Measurements from ENCODE around the gene LRRFIP1. TPM values are rescaled to one million over a fixed set of nuclear protein-coding genes. Genes with fewer than 3 reads are reported as not detected.
"Not testable (repeated sequence)": the region's sequence is repeated elsewhere in the genome, so short reads cannot be mapped to it uniquely, and the experiment has no call there.

Gene LRRFIP1
- total RNA-seq, 1 donor = 49.0 TPM

DNA sequence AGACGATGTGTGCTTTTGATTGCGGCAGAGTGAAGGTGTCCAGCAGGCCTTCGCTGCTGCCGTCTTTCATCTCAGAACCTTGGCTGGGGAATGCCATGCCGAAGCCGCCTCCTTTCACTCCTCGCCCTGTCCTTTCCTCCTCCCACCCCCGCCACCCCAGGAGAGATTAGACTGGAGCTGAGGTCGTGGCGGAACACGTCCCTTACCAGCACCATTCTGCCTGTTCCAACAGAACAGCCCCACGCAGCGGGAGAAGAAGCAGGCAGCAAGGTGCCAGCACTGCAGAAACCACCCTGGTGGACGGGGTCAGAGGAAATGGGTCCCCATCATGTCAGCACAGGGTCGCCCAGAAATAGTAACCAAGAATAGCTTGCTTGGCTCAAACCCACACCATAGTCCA, 146.4 kb downstream of the LRRFIP1 start:
- TF ChIP-seq CTCF (IDR thresholded peaks at IDR 0.05; ENCODE audit: insufficient read depth, low read length) = no peak
- no peak for DNase-seq (ENCODE audit: low read depth)

DNA sequence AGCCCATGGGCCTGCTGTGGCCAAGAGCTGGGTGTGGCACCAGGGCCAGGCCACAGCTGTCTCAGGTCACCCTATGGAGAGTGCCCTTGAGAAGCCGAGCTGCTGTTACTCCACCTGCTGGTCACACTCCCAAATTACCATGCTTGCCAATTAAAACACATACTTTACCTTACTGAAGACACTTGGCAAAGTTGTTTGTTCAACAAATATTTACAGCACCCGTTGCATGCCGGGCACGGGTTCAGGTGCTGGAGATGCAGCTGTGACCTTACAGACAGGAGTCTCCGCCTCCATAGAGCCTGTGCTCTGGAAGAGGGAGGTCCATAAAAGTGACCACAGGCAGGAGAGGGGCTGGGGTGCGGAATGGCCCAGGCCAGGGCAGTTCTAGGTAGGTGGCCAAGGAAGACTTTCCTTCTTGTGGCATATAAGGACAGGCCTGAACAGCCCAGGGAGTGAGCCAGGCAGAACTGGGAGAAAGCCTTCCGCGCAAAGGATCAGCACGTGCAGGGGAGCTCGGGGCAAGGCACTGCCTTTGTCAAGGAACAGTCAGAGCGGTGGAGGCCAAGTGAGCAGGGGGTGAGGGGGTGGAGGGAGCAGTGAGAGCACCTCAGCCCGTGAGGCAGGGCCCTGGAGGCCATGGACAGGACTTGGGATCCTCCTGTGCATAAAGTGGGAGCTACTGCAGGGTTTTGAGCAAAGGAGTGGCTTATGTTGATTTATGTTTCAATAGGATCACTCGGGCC, 147.6 kb downstream of the LRRFIP1 start:
- no peak overlapping the region for H3K4me3 ChIP-seq (ENCODE audit: low read depth, low read length)
- DNase-seq (ENCODE audit: low read depth) = peak; percentile 56
- TF ChIP-seq CTCF (IDR thresholded peaks at IDR 0.05; ENCODE audit: insufficient read depth, low read length) = peak; percentile 67

More for the DNA sequence above, 146.4 kb downstream of the LRRFIP1 start:
- no peak overlapping the region for H3K4me3 ChIP-seq (ENCODE audit: low read depth, low read length)

DNA sequence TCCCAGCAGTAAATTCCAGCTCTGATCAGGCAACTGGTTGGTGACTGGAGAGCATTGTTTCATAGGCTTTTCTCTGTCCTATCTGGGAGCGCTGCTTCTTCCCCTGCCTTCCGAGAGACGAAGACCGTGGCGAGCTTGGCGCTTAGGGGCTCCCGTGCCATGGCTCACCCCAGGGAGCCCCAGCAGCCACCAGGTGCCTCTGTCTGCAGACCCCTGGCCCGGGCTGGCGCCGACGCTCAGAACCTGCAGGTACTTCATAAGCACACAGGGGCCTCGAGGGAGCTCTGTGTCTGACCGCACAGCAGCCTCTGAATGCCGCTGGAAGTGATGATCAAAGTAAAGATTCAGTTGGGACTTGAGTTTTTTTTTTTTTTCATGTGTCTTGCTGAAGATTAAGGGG, 152.1 kb downstream of the LRRFIP1 start:
- DNase-seq (ENCODE audit: low read depth) = no peak
- TF ChIP-seq CTCF (IDR thresholded peaks at IDR 0.05; ENCODE audit: insufficient read depth, low read length) = no peak
- H3K4me3 ChIP-seq (ENCODE audit: low read depth, low read length) = no peak overlapping the region

- TF ChIP-seq CTCF (IDR thresholded peaks at IDR 0.05; ENCODE audit: insufficient read depth, low read length) = no peak
Observed at GRCh38 chr2:237782181-237782580, 154.8 kb downstream of the LRRFIP1 start.

DNA sequence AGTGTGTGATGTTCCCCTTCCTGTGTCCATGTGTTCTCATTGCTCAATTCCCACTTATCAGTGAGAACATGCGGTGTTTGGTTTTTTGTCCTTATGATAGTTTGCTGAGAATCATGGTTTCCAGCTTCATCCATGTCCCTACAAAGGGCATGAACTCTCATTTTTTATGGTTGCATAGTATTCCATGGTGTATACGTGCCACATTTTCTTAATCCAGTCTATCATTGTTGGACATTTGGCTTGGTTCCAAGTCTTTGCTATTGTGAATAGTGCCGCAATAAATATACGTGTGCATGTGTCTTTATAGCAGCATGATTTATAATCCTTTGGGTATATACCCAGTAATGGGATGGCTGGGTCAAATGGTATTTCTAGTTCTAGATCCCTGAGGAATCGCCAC, 156.3 kb downstream of the LRRFIP1 start:
- not testable (repeated sequence) for DNase-seq (ENCODE audit: low read depth); H3K4me3 ChIP-seq (ENCODE audit: low read depth, low read length)

More at GRCh38 chr2:237782181-237782580, 154.8 kb downstream of the LRRFIP1 start:
- no peak for DNase-seq (ENCODE audit: low read depth)
- H3K4me3 ChIP-seq (ENCODE audit: low read depth, low read length) = no peak overlapping the region

DNA sequence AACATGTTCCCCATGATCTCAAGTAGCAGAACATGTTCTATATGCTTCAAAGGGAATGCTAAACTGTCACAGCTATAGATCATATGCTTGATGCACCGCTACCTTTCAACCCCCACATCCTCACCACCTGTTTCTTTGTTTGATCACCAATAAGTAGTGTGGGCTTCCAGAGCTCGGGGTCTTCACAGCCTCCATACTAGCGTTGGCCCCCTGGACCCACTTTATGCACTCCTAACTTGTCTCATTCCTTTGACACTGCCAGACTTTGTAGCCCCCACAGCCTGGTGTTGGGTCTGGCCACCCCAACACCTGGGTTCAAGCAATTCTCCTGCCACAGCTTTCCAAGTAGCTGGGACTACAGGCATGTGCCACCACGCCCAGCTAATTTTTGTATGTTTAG, 159.5 kb downstream of the LRRFIP1 start:
- no peak for TF ChIP-seq CTCF (IDR thresholded peaks at IDR 0.05; ENCODE audit: insufficient read depth, low read length)
- no peak for DNase-seq (ENCODE audit: low read depth)
- H3K4me3 ChIP-seq (ENCODE audit: low read depth, low read length) = no peak overlapping the region

DNA sequence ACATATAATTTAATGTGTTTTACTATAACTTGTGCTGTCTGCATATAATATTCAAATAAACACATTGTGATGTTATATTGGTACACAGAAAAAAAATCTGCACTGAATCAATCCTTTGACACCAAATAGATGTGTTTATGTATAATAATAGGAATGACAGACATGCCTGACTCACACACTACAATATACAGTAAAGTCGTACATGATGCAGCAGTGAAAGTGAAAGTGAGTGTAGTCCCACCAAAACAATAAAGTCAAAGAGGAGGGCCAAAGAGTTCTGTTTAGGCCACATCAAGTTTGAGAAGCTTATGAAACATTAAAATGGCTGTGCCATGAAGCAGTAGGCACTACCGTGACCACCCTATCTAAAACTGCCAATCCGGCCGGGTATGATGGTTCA, 163.0 kb downstream of the LRRFIP1 start:
- peak; percentile 22 for DNase-seq (ENCODE audit: low read depth)
- H3K4me3 ChIP-seq (ENCODE audit: low read depth, low read length) = no peak overlapping the region
- TF ChIP-seq CTCF (IDR thresholded peaks at IDR 0.05; ENCODE audit: insufficient read depth, low read length) = no peak

Data from fibroblast of the aortic adventitia (primary cell).